Renal cortical epithelial cell (primary cell): ENCODE measurements around the gene ALDOA. TPM values are rescaled to one million over a fixed set of nuclear protein-coding genes. Genes with fewer than 3 reads are reported as not detected.

Source experiments
- DNase-seq: peaks from one replicate; pipeline ENCODE4 v3.0.0-alpha.2; 2011; ENCODE audit warnings: low read depth
- total RNA-seq: library from RNA; depleted of rRNA; stranded (reverse); fragments of >200 nt; gene quantifications from 2 replicates; pipeline ENCODE4 v1.2.3, GENCODE V29; 2014

Gene ALDOA
- total RNA-seq, 1 donor from 2014 or later = 1,258 TPM

GRCh38 chr16:30115238-30115637 is 49.7 kb downstream of the ALDOA start:
- DNase-seq = no peak

GRCh38 chr16:30116291-30117207 is 51.0 kb downstream of the ALDOA start:
- no peak for DNase-seq

GRCh38 chr16:30117768-30118167 is 52.2 kb downstream of the ALDOA start:
- DNase-seq = no peak

DNA sequence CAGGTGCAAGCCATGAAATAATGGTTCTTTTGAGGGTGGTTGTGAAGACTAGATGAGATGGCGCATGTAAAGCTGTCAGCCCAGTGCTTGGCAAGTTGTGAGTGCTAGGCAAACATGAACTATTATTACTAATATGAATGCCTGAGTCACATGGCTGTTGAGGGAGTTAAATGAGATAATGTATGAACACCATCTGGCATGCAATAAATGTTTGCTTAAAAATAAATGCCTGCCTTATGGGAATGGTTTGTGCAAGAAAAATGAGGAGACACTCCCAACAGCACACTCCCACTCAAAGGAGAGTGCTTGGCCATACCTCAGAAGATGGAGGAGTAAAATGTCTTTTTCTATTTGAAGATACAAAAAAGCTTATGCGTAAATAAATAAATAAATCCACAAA is 53.9 kb downstream of the ALDOA start:
- no peak for DNase-seq

Other genes starting within 250 kb of the ALDOA start
- 17.7 and 19.6 TPM in 2 replicates for gene PAGR1, start 249.6 kb upstream of the ALDOA start, total RNA-seq
- 431 and 491 TPM in 2 replicates for gene MVP, start 245.3 kb upstream of the ALDOA start, total RNA-seq
- gene CDIPT, start 202.5 kb upstream of the ALDOA start, total RNA-seq = 69.1 and 114 TPM in 2 replicates
- gene SEZ6L2, start 166.2 kb upstream of the ALDOA start, total RNA-seq = 9.2 and 45.7 TPM in 2 replicates
- gene ASPHD1, start 165.3 kb upstream of the ALDOA start, total RNA-seq = 15.8 and 33.3 TPM in 2 replicates
- 12.5 and 13.2 TPM in 2 replicates for gene KCTD13, start 139.5 kb upstream of the ALDOA start, total RNA-seq
- gene TMEM219, start 103.7 kb upstream of the ALDOA start, total RNA-seq = 48.9 and 112 TPM in 2 replicates
- gene TAOK2, start 91.9 kb upstream of the ALDOA start, total RNA-seq = 52.4 and 80.9 TPM in 2 replicates
- 7.8 and 8.2 TPM in 2 replicates for gene HIRIP3, start 70.1 kb upstream of the ALDOA start, total RNA-seq
- 27.7 and 48.1 TPM in 2 replicates for gene INO80E, start 69.5 kb upstream of the ALDOA start, total RNA-seq
- gene DOC2A, start 54.7 kb upstream of the ALDOA start, total RNA-seq = 0.80 TPM in 1 of 2 replicates, not detected in the other
- not detected in 2 replicates for gene C16orf92, start 42.6 kb upstream of the ALDOA start, total RNA-seq
- 0.15 TPM in 1 of 2 replicates, not detected in the other for gene TLCD3B, start 34.5 kb upstream of the ALDOA start, total RNA-seq
- gene PPP4C, start 10.2 kb downstream of the ALDOA start, total RNA-seq = 154 and 293 TPM in 2 replicates
- gene TBX6, start 26.2 kb downstream of the ALDOA start, total RNA-seq = 0.15 TPM in 1 of 2 replicates, not detected in the other
- gene YPEL3, start 30.5 kb downstream of the ALDOA start, total RNA-seq = 7.6 and 12.9 TPM in 2 replicates
- 0.15 TPM in 1 of 2 replicates, not detected in the other for gene GDPD3, start 47.8 kb downstream of the ALDOA start, total RNA-seq
- 11.6 and 11.9 TPM in 2 replicates for gene MAPK3, start 57.5 kb downstream of the ALDOA start, total RNA-seq
- 0.85 and 8.3 TPM in 2 replicates for gene CORO1A, start 117.8 kb downstream of the ALDOA start, total RNA-seq
- 77.7 and 299 TPM in 2 replicates for gene BOLA2B, start 127.9 kb downstream of the ALDOA start, total RNA-seq
- 8.1 and 24.5 TPM in 2 replicates for gene SLX1A, start 128.1 kb downstream of the ALDOA start, total RNA-seq
- gene SULT1A3, start 133.5 kb downstream of the ALDOA start, total RNA-seq = 0.35 and 1.9 TPM in 2 replicates
- 0.52 and 1.4 TPM in 2 replicates for gene NPIPB13, start 182.7 kb downstream of the ALDOA start, total RNA-seq